Measurements from ENCODE around the gene MRPS21. TPM values are rescaled to one million over a fixed set of nuclear protein-coding genes. Genes with fewer than 3 reads are reported as not detected.

Gene MRPS21
- total RNA-seq: 32.3 TPM

DNA sequence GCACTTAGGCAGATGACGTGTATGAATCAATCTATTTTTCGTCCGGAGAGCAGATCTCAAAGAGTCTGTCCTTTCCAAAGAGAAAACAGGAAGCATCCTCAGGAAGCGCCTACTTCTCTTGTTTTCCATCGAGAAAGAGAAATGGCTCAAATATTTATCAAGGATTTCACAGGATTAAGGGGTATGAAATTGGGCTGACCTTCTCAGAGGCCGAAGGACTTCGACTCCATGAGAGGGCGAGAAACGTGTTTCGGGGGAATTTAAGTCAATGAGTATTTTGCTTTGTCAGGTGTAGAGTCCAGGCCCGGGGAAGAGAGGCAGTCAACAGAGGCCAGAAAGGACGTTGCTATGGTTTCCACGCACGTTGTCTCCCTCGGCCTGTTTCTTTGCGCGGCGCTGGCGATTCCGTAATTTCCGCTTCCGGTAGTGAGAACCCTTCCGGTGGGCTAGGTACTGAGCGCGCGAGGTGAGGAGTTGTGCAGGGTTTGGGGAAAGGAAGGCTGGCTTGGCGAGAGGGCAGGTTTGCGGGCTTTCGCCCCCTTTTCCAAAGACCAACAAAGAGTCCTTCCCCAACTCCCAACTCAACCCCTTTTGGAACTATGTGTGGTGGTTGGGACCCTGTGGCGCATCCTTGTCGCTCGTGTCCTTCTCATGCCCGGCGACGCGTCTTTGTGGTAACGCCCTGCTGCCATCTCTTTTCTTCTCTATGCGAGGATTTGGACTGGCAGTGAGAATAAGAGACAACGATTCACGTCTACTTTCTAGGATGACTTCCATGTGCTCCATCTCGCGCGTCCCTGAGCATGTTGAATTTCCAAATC is at the start of gene MRPS21:
MRPS21 (plus strand) TSS at position 429 of the 821 bp plus-strand sequence. CDS start 506 bp downstream, outside the sequence.

DNA sequence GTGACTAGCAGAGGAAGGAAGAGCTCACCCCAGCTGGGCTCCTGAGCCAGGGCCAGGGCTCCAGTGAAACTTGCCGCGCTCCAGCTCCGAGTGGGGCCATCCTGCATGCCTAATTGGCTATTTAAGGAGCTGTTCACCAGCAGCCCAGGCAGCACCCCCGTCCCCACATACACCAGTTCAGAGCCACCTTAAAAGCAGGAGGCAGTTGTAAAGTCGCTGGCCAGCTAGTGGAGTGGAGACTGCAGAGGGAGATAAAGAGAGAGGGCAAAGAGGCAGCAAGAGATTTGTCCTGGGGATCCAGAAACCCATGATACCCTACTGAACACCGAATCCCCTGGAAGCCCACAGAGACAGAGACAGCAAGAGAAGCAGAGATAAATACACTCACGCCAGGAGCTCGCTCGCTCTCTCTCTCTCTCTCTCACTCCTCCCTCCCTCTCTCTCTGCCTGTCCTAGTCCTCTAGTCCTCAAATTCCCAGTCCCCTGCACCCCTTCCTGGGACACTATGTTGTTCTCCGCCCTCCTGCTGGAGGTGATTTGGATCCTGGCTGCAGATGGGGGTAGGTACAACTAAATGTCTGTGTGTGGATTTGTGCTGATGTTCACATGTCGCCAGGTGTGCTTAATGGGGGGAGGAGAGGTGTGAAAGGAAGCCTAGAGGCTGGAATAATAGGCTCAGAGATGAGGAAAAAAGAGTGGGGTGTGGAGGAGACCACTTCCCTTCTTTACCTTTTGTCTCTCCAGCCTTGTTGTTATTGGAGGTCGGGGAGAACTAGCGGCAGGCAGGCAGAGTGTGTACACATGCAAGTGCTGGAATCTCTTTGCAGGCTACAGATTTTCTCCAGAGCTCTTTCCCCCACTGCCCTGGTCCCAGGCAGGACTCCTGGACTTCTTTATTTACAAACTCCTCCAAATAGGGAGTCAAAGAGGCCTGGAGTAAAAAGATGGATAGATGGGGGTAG is 35.8 kb upstream of the MRPS21 start, which contains the start of gene CA14:
CA14 (plus strand) TSS at position 151 of the 962 bp plus-strand sequence; CDS start at position 506, 355 bp downstream.

GRCh38 chr1:150268705-150269403 is 24.8 kb upstream of the MRPS21 start, which contains the start of gene APH1A:
APH1A (minus strand) TSS chr1:150269016; CDS start chr1:150268810, 206 bp downstream.

GRCh38 chr1:150281758-150282557 is 11.7 kb upstream of the MRPS21 start, which contains the start of gene CIART:
CIART (plus strand) TSS chr1:150282554; CDS start chr1:150283268, 714 bp downstream.

Other genes starting within 250 kb of the MRPS21 start
- gene VPS45, start 226.1 kb upstream of the MRPS21 start, total RNA-seq: 83.2 TPM
- 35.0 TPM for gene PLEKHO1, start 143.9 kb upstream of the MRPS21 start, total RNA-seq
- 45.7 TPM for gene ANP32E, start 57.7 kb upstream of the MRPS21 start, total RNA-seq
- 49.1 TPM for gene CA14, start 36.1 kb upstream of the MRPS21 start, total RNA-seq
- gene APH1A, start 24.8 kb upstream of the MRPS21 start, total RNA-seq: 68.5 TPM
- 9.1 TPM for gene C1orf54, start 21.1 kb upstream of the MRPS21 start, total RNA-seq
- 5.7 TPM for gene CIART, start 11.3 kb upstream of the MRPS21 start, total RNA-seq
- gene PRPF3, start 27.7 kb downstream of the MRPS21 start, total RNA-seq: 95.1 TPM
- gene RPRD2, start 70.3 kb downstream of the MRPS21 start, total RNA-seq: 30.1 TPM
- gene TARS2, start 193.6 kb downstream of the MRPS21 start, total RNA-seq: 24.4 TPM
- gene ECM1, start 214.2 kb downstream of the MRPS21 start, total RNA-seq: 2.1 TPM
- not detected for gene FALEC, start 221.9 kb downstream of the MRPS21 start, total RNA-seq

Data from camera-type eye (tissue), 1 donor.